IPS DF 6.9 (cell line): ENCODE data around the gene HTATSF1.

Experiments used
- DNase-seq: peaks from one replicate; pipeline ENCODE4 v3.0.0-alpha.2; 2013; ENCODE audit warnings: low read depth, low spot score
- H3K27ac ChIP-seq: one replicate; pipeline ENCODE4 v1.5.1; 2013; ENCODE audit warnings: low read length, control low read depth
- H3K27me3 ChIP-seq: 2 replicates; pipeline ENCODE4 v1.6.1; 2013; ENCODE audit warnings: mild to moderate bottlenecking, low read length; ENCODE audit not compliant: control insufficient read depth, insufficient read depth
- H3K36me3 ChIP-seq: 2 replicates; pipeline ENCODE4 v1.6.1; 2013; ENCODE audit warnings: low read length; ENCODE audit not compliant: control insufficient read depth, insufficient read depth
- H3K4me1 ChIP-seq: 2 replicates; pipeline ENCODE4 v1.6.1; 2013; ENCODE audit warnings: low read length; ENCODE audit not compliant: control insufficient read depth, insufficient read depth
- H3K4me3 ChIP-seq: 2 replicates; pipeline ENCODE4 v1.5.1; 2013; ENCODE audit warnings: mild to moderate bottlenecking, low read length
- H3K9me3 ChIP-seq: 2 replicates; pipeline ENCODE4 v1.6.1; 2013; ENCODE audit warnings: low read length, inconsistent platforms; ENCODE audit not compliant: control insufficient read depth, insufficient read depth
- WGBS: extraction: QIAGEN DNeasy Blood & Tissue Kit; methylation state at CpG from one replicate; pipeline ENCODE4 v1.1.7; 2013; ENCODE audit warnings: mixed read lengths, missing lambda C conversion rate; ENCODE audit not compliant: insufficient read length, insufficient coverage; 5-methylcytosine and 5-hydroxymethylcytosine counted together

HTATSF1 gene

GRCh38 chrX:136497556-136498052 lies at the start of gene HTATSF1:
HTATSF1 (plus strand) TSS chrX:136497592; CDS start chrX:136497685, 93 bp downstream.
- H3K27me3 ChIP-seq: no peaks in the 10 kb centered on the region
- no peak within 1 kb of the TSS for H3K27ac ChIP-seq
- WGBS: no CpG with 5 or more reads among the region's 35 CpGs
- H3K4me3 ChIP-seq: peak within 1 kb of the TSS; percentile 64; the same call in 1 of the 2 replicates
- no peaks in the 10 kb centered on the region for H3K36me3 ChIP-seq
- no peaks in the 10 kb centered on the region; the same call in 1 of the 2 replicates for H3K9me3 ChIP-seq
- H3K4me1 ChIP-seq: no peaks in the 10 kb centered on the region
- DNase-seq: no peak

GRCh38 chrX:136447968-136448367 lies 49.4 kb upstream of the HTATSF1 start:
- Histone ChIP-seq H3K36me3 (no peaks in the 10 kb centered on the region), H3K4me3 (no peak overlapping the region), H3K9me3 (no peaks in the 10 kb centered on the region), H3K4me1 (no peaks in the 10 kb centered on the region), H3K27me3 (no peaks in the 10 kb centered on the region), H3K27ac (no peak overlapping the region)
- DNase-seq: no peak

- no peak overlapping the region for H3K4me3 ChIP-seq
- no peaks in the 10 kb centered on the region for H3K4me1 ChIP-seq
- no peaks in the 10 kb centered on the region for H3K27me3 ChIP-seq
- H3K9me3 ChIP-seq: no peaks in the 10 kb centered on the region
- no peaks in the 10 kb centered on the region for H3K36me3 ChIP-seq
- WGBS: no CpG with 5 or more reads among the region's 8 CpGs
- H3K27ac ChIP-seq: no peak overlapping the region
- DNase-seq: no peak
Measured at GRCh38 chrX:136450050-136450830, 47.2 kb upstream of the HTATSF1 start.

- no CpG with 5 or more reads among the region's 5 CpGs for WGBS
- DNase-seq: no peak
Measured at GRCh38 chrX:136452614-136453013, 44.8 kb upstream of the HTATSF1 start.

GRCh38 chrX:136453114-136453513 lies 44.3 kb upstream of the HTATSF1 start:
- H3K4me3 ChIP-seq: no peak overlapping the region
- H3K4me1 ChIP-seq: no peaks in the 10 kb centered on the region
- H3K27ac ChIP-seq: no peak overlapping the region
- H3K27me3 ChIP-seq: no peaks in the 10 kb centered on the region
- WGBS: no CpG with 5 or more reads among the region's 1 CpG
- H3K9me3 ChIP-seq: no peaks in the 10 kb centered on the region
- no peaks in the 10 kb centered on the region for H3K36me3 ChIP-seq
- no peak for DNase-seq

More at GRCh38 chrX:136452614-136453013, 44.8 kb upstream of the HTATSF1 start:
- Histone ChIP-seq H3K27me3 (no peaks in the 10 kb centered on the region), H3K27ac (no peak overlapping the region), H3K4me3 (no peak overlapping the region), H3K36me3 (no peaks in the 10 kb centered on the region), H3K9me3 (no peaks in the 10 kb centered on the region), H3K4me1 (no peaks in the 10 kb centered on the region)

GRCh38 chrX:136453771-136454170 lies 43.6 kb upstream of the HTATSF1 start:
- Histone ChIP-seq H3K4me3 (no peak overlapping the region), H3K4me1 (no peaks in the 10 kb centered on the region), H3K27ac (no peak overlapping the region), H3K27me3 (no peaks in the 10 kb centered on the region), H3K9me3 (no peaks in the 10 kb centered on the region), H3K36me3 (no peaks in the 10 kb centered on the region)
- WGBS: no CpG with 5 or more reads among the region's 1 CpG
- DNase-seq: no peak

GRCh38 chrX:136456133-136456532 lies 41.3 kb upstream of the HTATSF1 start:
- no CpG with 5 or more reads among the region's 6 CpGs for WGBS

GRCh38 chrX:136457303-136457917 lies 40.0 kb upstream of the HTATSF1 start:
- DNase-seq: no peak
- WGBS: no CpG with 5 or more reads among the region's 5 CpGs
- H3K9me3 ChIP-seq: no peaks in the 10 kb centered on the region

More at GRCh38 chrX:136456133-136456532, 41.3 kb upstream of the HTATSF1 start:
- H3K4me1 ChIP-seq: no peaks in the 10 kb centered on the region
- H3K4me3 ChIP-seq: no peak overlapping the region
- no peak for DNase-seq
- no peak overlapping the region for H3K27ac ChIP-seq
- H3K36me3 ChIP-seq: no peaks in the 10 kb centered on the region
- no peaks in the 10 kb centered on the region for H3K27me3 ChIP-seq
- no peaks in the 10 kb centered on the region for H3K9me3 ChIP-seq

GRCh38 chrX:136464589-136464988 lies 32.8 kb upstream of the HTATSF1 start:
- whole genome bisulfite sequencing: no CpG with 5 or more reads among the region's 3 CpGs
- Histone ChIP-seq H3K4me3 (no peak overlapping the region), H3K27ac (no peak overlapping the region), H3K27me3 (no peaks in the 10 kb centered on the region), H3K4me1 (no peaks in the 10 kb centered on the region), H3K36me3 (no peaks in the 10 kb centered on the region), H3K9me3 (no peaks in the 10 kb centered on the region)
- no peak for DNase-seq

More at GRCh38 chrX:136457303-136457917, 40.0 kb upstream of the HTATSF1 start:
- Histone ChIP-seq H3K4me1 (no peaks in the 10 kb centered on the region), H3K36me3 (no peaks in the 10 kb centered on the region), H3K27me3 (no peaks in the 10 kb centered on the region), H3K27ac (no peak overlapping the region), H3K4me3 (no peak overlapping the region)

- no peaks in the 10 kb centered on the region for H3K4me1 ChIP-seq
- no peak overlapping the region for H3K4me3 ChIP-seq
- H3K27me3 ChIP-seq: no peaks in the 10 kb centered on the region
- no peak for DNase-seq
- no peaks in the 10 kb centered on the region for H3K36me3 ChIP-seq
- H3K27ac ChIP-seq: no peak overlapping the region
- whole genome bisulfite sequencing: no CpG with 5 or more reads among the region's 3 CpGs
- H3K9me3 ChIP-seq: no peaks in the 10 kb centered on the region
Measured at GRCh38 chrX:136467303-136467702, 30.1 kb upstream of the HTATSF1 start.
